Muscle layer of duodenum (tissue), 2 donors: ENCODE results near the gene SCO1.

Source experiments
- H3K27ac ChIP-seq: one replicate; pipeline ENCODE4 v1.7.0; 2013; ENCODE audit warnings: mild to moderate bottlenecking, low read length
- H3K27me3 ChIP-seq: one replicate; pipeline ENCODE4 v1.7.0; 2013; ENCODE audit warnings: low read depth, mild to moderate bottlenecking, control low read depth, low read length
- H3K36me3 ChIP-seq, 2 donors: one replicate each; pipeline ENCODE4 v1.7.0; 2013; ENCODE audit warnings: low read length in 2 of 2, control low read depth in 1 of 2, mild to moderate bottlenecking in 1 of 2; ENCODE audit not compliant: insufficient read depth in 2 of 2, control insufficient read depth in 1 of 2
- H3K4me1 ChIP-seq, 2 donors: one replicate each; pipeline ENCODE4 v1.7.0; 2013; ENCODE audit warnings: low read length in 2 of 2, mild to moderate bottlenecking in 2 of 2, control low read depth in 1 of 2, moderate library complexity in 1 of 2; ENCODE audit not compliant: insufficient read depth in 2 of 2, control insufficient read depth in 1 of 2
- H3K4me3 ChIP-seq, 2 donors: one replicate each; pipeline ENCODE4 v1.7.0; 2013; ENCODE audit warnings: low read length in 2 of 2, low read depth in 1 of 2, mild to moderate bottlenecking in 1 of 2
- H3K9me3 ChIP-seq, 2 donors: one replicate each; pipeline ENCODE4 v1.7.0; 2013; ENCODE audit warnings: low read length in 2 of 2, control low read depth in 1 of 2, mild to moderate bottlenecking in 1 of 2; ENCODE audit not compliant: control insufficient read depth in 1 of 2
- donor health status: healthy.

The SCO1 gene

DNA sequence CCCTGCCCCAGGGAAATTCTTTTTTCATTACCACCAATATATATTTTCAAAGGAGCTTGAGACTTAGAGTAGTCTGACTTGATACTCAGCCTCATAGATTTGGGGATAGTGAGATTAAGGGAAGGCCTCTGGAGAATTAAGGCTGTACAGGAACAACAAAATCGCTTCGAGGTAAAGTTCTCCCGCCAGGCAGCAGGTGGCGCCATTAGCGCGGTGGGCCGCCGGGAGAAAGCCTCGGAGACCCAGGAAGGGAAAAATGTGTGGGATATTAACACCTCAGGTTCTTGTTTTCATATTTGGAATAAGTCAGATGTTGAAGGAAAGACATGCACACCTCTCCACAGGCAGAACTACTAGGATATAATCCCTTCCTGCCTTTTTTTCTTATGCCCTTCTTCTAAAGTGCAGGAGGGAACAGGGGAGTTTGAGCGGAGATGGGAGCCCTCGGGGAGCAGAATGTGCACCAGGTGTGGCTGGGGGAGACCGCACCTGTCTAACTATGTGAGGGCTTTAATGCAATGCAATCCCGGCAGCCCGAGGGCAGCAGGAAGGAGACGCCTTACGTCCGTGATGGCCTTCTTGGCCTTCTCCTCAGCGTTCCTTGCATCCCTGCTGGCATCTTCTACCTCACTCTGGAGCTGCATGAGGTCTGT, 66.2 kb downstream of the SCO1 start:
- Histone ChIP-seq H3K4me1 (no peaks in the 10 kb centered on the region), H3K27me3 (no peaks in the 10 kb centered on the region), H3K27ac (no peak overlapping the region), H3K9me3 (no peaks in the 10 kb centered on the region), H3K4me3 (no peak overlapping the region), H3K36me3 (peaks cover 0 to 32% of the 10 kb centered on the region in 2 donors)

GRCh38 chr17:10629706-10630105, 67.6 kb downstream of the SCO1 start:
- H3K4me3 ChIP-seq: no peak overlapping the region
- H3K27ac ChIP-seq: no peak overlapping the region
- H3K36me3 ChIP-seq: peaks cover 0 to 23% of the 10 kb centered on the region in 2 donors
- H3K9me3 ChIP-seq: no peaks in the 10 kb centered on the region
- no peaks in the 10 kb centered on the region for H3K27me3 ChIP-seq
- no peaks in the 10 kb centered on the region for H3K4me1 ChIP-seq

DNA sequence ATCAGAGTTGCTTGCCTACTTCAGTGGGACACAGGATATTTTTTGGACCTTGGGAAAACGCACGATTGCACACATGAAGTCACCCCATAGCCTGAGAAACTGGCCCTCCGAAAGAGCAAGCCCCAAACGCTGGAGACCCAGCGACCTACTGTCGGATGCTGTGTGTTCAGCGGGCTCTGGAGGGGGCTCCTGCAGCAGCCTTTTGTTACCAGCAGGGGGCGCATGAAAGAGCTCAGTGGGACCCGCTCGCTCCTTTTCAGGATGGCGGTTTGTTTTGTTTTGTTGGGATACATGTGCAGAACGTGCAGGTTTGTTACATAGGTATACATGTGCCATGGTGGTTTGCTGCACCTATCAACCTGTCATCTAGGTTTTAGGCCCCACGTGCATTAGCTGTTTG, 68.6 kb downstream of the SCO1 start:
- Histone ChIP-seq H3K27ac (no peak overlapping the region), H3K9me3 (no peaks in the 10 kb centered on the region), H3K27me3 (no peaks in the 10 kb centered on the region), H3K4me1 (no peaks in the 10 kb centered on the region), H3K4me3 (no peak overlapping the region), H3K36me3 (peaks cover 0 to 18% of the 10 kb centered on the region in 2 donors)

- H3K4me1 ChIP-seq: no peaks in the 10 kb centered on the region
- no peaks in the 10 kb centered on the region for H3K27me3 ChIP-seq
- H3K27ac ChIP-seq: no peak overlapping the region
- no peak overlapping the region for H3K4me3 ChIP-seq
- peaks cover 0 to 13% of the 10 kb centered on the region in 2 donors for H3K36me3 ChIP-seq
- H3K9me3 ChIP-seq: no peaks in the 10 kb centered on the region
Measured at GRCh38 chr17:10626390-10626789, 70.9 kb downstream of the SCO1 start.

DNA sequence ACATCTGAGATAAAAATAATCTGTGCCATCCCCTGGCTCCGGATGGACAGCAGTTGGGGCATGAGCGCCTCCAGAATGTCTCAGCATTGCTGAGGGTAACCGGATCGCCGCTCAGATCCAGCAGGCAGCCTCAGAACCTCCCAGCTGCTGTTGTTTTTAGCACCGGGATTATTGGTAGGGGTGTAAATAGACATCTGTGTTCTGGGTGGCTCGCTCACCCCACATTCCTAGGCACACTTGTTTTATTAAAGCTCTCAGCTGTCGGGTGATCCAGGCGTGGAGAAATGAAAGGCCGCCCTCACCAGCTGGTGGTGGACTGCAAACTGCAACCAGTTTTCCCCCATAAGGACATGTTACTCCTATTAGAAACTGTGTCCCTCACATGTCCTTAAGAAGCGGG, 72.4 kb downstream of the SCO1 start:
- H3K9me3 ChIP-seq: no peaks in the 10 kb centered on the region
- no peaks in the 10 kb centered on the region for H3K4me1 ChIP-seq
- peaks cover 0 to 10% of the 10 kb centered on the region in 2 donors for H3K36me3 ChIP-seq
- H3K27me3 ChIP-seq: no peaks in the 10 kb centered on the region
- H3K27ac ChIP-seq: no peak overlapping the region
- H3K4me3 ChIP-seq: no peak overlapping the region

GRCh38 chr17:10623737-10624338, 73.5 kb downstream of the SCO1 start:
- Histone ChIP-seq H3K27ac (no peak overlapping the region), H3K9me3 (no peaks in the 10 kb centered on the region), H3K4me3 (no peak overlapping the region), H3K4me1 (no peaks in the 10 kb centered on the region), H3K36me3 (no peaks in the 10 kb centered on the region), H3K27me3 (no peaks in the 10 kb centered on the region)

GRCh38 chr17:10622617-10623485, 74.5 kb downstream of the SCO1 start:
- Histone ChIP-seq H3K27me3 (no peaks in the 10 kb centered on the region), H3K9me3 (no peaks in the 10 kb centered on the region), H3K4me3 (no peak overlapping the region), H3K4me1 (no peaks in the 10 kb centered on the region), H3K36me3 (no peaks in the 10 kb centered on the region), H3K27ac (no peak overlapping the region)
